Body of pancreas (tissue), 4 donors: ENCODE data around the gene CEP55.

Source experiments
- CTCF ChIP-seq, 7 experiments: fragments of 450-650 bp in 4 of 7; fragments of 200-600 bp in 3 of 7; sonication (generic) in 3 of 7; IDR thresholded peaks; one replicate each; pipeline ENCODE4 v1.5.1; 2016 to 2019; ENCODE audit warnings: antibody characterized with exemption in 7 of 7
- POLR2A ChIP-seq, 3 donors: fragments of 450-650 bp; IDR thresholded peaks; one replicate each; pipeline ENCODE4 v1.6.1; 2016; ENCODE audit warnings: antibody characterized with exemption in 3 of 3, mild to moderate bottlenecking in 2 of 3

GRCh38 chr10:93565446-93565845, 69.0 kb downstream of the CEP55 start:
- TF ChIP-seq CTCF (IDR thresholded peaks at IDR 0.05), result no peak
- TF ChIP-seq POLR2A (IDR thresholded peaks at IDR 0.05), result no peak
